MM.1S (cell line): Measurements from ENCODE around the gene ADAMTS4.

Experiments
- EZH2 ChIP-seq: fragments of 300-600 bp; sonication (generic); optimal IDR thresholded peaks from 2 replicates; pipeline ENCODE3; 2017; ENCODE audit warnings: low read depth, mild to moderate bottlenecking, antibody characterized with exemption, low read length, mixed read lengths
- TF ChIP-seq, protein P1 (sequence below): fragments of 300-600 bp; sonication (generic); IDR thresholded peaks from 2 replicates; pipeline ENCODE4 v1.5.1; 2016; ENCODE audit warnings: antibody characterized with exemption, low read length, mixed read lengths

DNA sequence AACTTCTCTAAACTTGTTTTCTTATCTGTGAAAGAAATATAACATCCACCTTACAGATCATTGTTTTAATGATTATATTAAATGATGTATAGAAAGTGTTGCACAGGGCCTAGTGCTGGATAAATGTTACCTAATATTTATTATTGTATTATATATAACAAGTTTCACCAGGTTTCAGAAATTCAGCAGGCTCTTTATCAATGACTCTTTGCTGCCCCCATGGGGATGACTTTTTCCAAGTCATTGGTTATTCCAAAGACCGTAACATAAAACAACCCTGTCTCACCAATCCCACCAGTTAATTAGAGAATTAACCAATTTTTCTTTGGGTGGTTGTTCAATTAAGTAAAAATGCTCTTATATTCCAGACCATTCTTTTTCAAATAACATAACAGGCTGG lies 59.1 kb downstream of the ADAMTS4 start:
- TF ChIP-seq, protein P1, sequence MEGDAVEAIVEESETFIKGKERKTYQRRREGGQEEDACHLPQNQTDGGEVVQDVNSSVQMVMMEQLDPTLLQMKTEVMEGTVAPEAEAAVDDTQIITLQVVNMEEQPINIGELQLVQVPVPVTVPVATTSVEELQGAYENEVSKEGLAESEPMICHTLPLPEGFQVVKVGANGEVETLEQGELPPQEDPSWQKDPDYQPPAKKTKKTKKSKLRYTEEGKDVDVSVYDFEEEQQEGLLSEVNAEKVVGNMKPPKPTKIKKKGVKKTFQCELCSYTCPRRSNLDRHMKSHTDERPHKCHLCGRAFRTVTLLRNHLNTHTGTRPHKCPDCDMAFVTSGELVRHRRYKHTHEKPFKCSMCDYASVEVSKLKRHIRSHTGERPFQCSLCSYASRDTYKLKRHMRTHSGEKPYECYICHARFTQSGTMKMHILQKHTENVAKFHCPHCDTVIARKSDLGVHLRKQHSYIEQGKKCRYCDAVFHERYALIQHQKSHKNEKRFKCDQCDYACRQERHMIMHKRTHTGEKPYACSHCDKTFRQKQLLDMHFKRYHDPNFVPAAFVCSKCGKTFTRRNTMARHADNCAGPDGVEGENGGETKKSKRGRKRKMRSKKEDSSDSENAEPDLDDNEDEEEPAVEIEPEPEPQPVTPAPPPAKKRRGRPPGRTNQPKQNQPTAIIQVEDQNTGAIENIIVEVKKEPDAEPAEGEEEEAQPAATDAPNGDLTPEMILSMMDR = peak; percentile 56
- no peak for TF ChIP-seq EZH2
